WTC11 (cell line): ENCODE results near the gene POLR1H.

Source experiments
- ATF2 ChIP-seq: sonication (generic); formaldehyde crosslinking; IDR thresholded peaks from 2 replicates; pipeline ENCODE4 v1.8.1; 2022; ENCODE audit warnings: low read depth, missing genetic modification reagents, borderline replicate concordance
- CREB1 ChIP-seq: sonication (generic); formaldehyde crosslinking; IDR thresholded peaks from 2 replicates; pipeline ENCODE4 v1.8.0; 2023; ENCODE audit warnings: mild to moderate bottlenecking, missing genetic modification reagents
- CTCF ChIP-seq: fragments of 200-600 bp; IDR thresholded peaks from 2 replicates; pipeline ENCODE4 v1.8.0; 2022; ENCODE audit warnings: antibody characterized with exemption
- ESRRA ChIP-seq: sonication (generic); formaldehyde crosslinking; IDR thresholded peaks from 2 replicates; pipeline ENCODE4 v1.8.1; 2022; ENCODE audit warnings: mild to moderate bottlenecking, missing genetic modification reagents, borderline replicate concordance
- IRF2 ChIP-seq: sonication (generic); formaldehyde crosslinking; IDR thresholded peaks from 2 replicates; pipeline ENCODE4 v1.8.0; 2022; ENCODE audit warnings: low read depth, missing genetic modification reagents, borderline replicate concordance
- KAT7 ChIP-seq: sonication (generic); formaldehyde crosslinking; IDR thresholded peaks from 2 replicates; pipeline ENCODE4 v1.8.1; 2023; ENCODE audit warnings: missing genetic modification reagents, mild to moderate bottlenecking, borderline replicate concordance
- NFYB ChIP-seq: sonication (generic); formaldehyde crosslinking; conservative IDR thresholded peaks from 2 replicates; pipeline ENCODE4 v1.8.0; 2022; ENCODE audit warnings: low read depth, missing genetic modification reagents
- STAT6 ChIP-seq: sonication (generic); formaldehyde crosslinking; conservative IDR thresholded peaks from 2 replicates; pipeline ENCODE4 v1.8.1; 2023; ENCODE audit warnings: mild to moderate bottlenecking, low read depth, missing genetic modification reagents, moderate library complexity
- TCF7 ChIP-seq: sonication (generic); formaldehyde crosslinking; IDR thresholded peaks from 2 replicates; pipeline ENCODE4 v1.8.0; 2022; ENCODE audit warnings: mild to moderate bottlenecking, low read depth, missing genetic modification reagents, moderate library complexity
- ZNF512 ChIP-seq: sonication (generic); formaldehyde crosslinking; IDR thresholded peaks from 2 replicates; pipeline ENCODE4 v1.8.1; 2022; ENCODE audit warnings: missing genetic modification reagents, borderline replicate concordance

- TF ChIP-seq TCF7 (CRISPR knock-in tag) = no peak
- peak; percentile 74 for TF ChIP-seq CTCF
- no peak for TF ChIP-seq ESRRA
- no peak for TF ChIP-seq CREB1
- TF ChIP-seq KAT7 = no peak
- no peak for TF ChIP-seq STAT6 (CRISPR knock-in tag)
- TF ChIP-seq ZNF512 (CRISPR knock-in tag) = no peak
- TF ChIP-seq ATF2 (CRISPR knock-in tag) = no peak
- TF ChIP-seq IRF2 = no peak
- TF ChIP-seq NFYB (CRISPR knock-in tag) = no peak
These were observed 47.7 kb upstream of the POLR1H start for GRCh38 chr6:30013291-30013922.
